Measurements from ENCODE around the gene ATXN1. TPM values are rescaled to one million over a fixed set of nuclear protein-coding genes. Genes with fewer than 3 reads are reported as not detected.

The ATXN1 gene
- total and polyA plus RNA-seq, 2 experiments from 2014 or later = 4.8 to 9.1 TPM

- Mint-ChIP-seq H3K36me3 (ENCODE audit: low read depth) (no peaks in the 10 kb centered on the region), H3K4me1 (peaks cover 13% of the 10 kb centered on the region), H3K4me3 (no peak overlapping the region), H3K27ac (no peak overlapping the region), H3K27me3 (ENCODE audit: insufficient read depth, low read depth, poor library complexity) (no peaks in the 10 kb centered on the region), H3K9me3 (no peaks in the 10 kb centered on the region)
- no peak for DNase-seq (ENCODE audit: low spot score)
- no peaks in the 10 kb centered on the region for H4K20me1 ChIP-seq (replicated peaks; ENCODE audit: insufficient read depth)
- TF ChIP-seq CTCF (conservative IDR thresholded peaks at IDR 0.05; ENCODE audit: low read depth in 2 of 2) (no peak), JUNB (IDR thresholded peaks at IDR 0.05; ENCODE audit: unreplicated experiment) (no peak), NANOG (IDR thresholded peaks at IDR 0.05; ENCODE audit: borderline replicate concordance) (no peak), REST (IDR thresholded peaks at IDR 0.05; ENCODE audit: unreplicated experiment) (no peak), EZH2phosphoT487 (IDR thresholded peaks at IDR 0.05; ENCODE audit: unreplicated experiment) (no peak)
- peaks cover 7% of the 10 kb centered on the region for H3K9me2 ChIP-seq (ENCODE audit: insufficient read depth)
- no peaks in the 10 kb centered on the region for H3K36me3 ChIP-seq (ENCODE audit: insufficient read depth)
- no peaks in the 10 kb centered on the region for H3F3A ChIP-seq (replicated peaks; ENCODE audit: low read depth)
- no peak overlapping the region for H3K4me2 ChIP-seq
- H3K4me1 ChIP-seq (ENCODE audit: insufficient read depth) = 0 out of 2 replicates have a peak, but pooled peaks cover 6% of the 10 kb centered on the region
- no peaks in the 10 kb centered on the region for H3K27me3 ChIP-seq (ENCODE audit: insufficient read depth)
- H3K4me3 ChIP-seq = no peak overlapping the region
- H3K79me2 ChIP-seq (replicated peaks; ENCODE audit: insufficient read depth) = no peaks in the 10 kb centered on the region
- no peak for ATAC-seq
- H3K27ac ChIP-seq (ENCODE audit: low read depth) = no peak overlapping the region
- no peak overlapping the region for H2AFZ ChIP-seq
These were observed 72.8 kb downstream of the ATXN1 start for GRCh38 chr6:16688436-16688835.

- Histone ChIP-seq H4K20me1 (replicated peaks; ENCODE audit: insufficient read depth) (no peaks in the 10 kb centered on the region), H3K4me3 (no peak overlapping the region), H3K9me2 (ENCODE audit: insufficient read depth) (no peaks in the 10 kb centered on the region), H3K27me3 (ENCODE audit: insufficient read depth) (no peaks in the 10 kb centered on the region), H3K36me3 (ENCODE audit: insufficient read depth) (no peaks in the 10 kb centered on the region), H3K4me2 (no peak overlapping the region), H3K27ac (ENCODE audit: low read depth) (no peak overlapping the region), H3K4me1 (ENCODE audit: insufficient read depth) (0 out of 2 replicates have a peak, but pooled peaks cover 6% of the 10 kb centered on the region), H3K79me2 (replicated peaks; ENCODE audit: insufficient read depth) (no peaks in the 10 kb centered on the region), H3F3A (replicated peaks; ENCODE audit: low read depth) (no peaks in the 10 kb centered on the region), H2AFZ (no peak overlapping the region)
- Mint-ChIP-seq H3K4me3 (no peak overlapping the region), H3K27ac (peak overlapping the region; percentile 92), H3K9me3 (no peaks in the 10 kb centered on the region), H3K4me1 (peaks cover 13% of the 10 kb centered on the region), H3K27me3 (ENCODE audit: insufficient read depth, low read depth, poor library complexity) (peaks cover 2% of the 10 kb centered on the region), H3K36me3 (ENCODE audit: low read depth) (no peaks in the 10 kb centered on the region)
- DNase-seq (ENCODE audit: low spot score) (no peak), ATAC-seq (no peak)
- TF ChIP-seq JUNB (IDR thresholded peaks at IDR 0.05; ENCODE audit: unreplicated experiment) (no peak), POLR2AphosphoS5 (IDR thresholded peaks at IDR 0.05; ENCODE audit: low read depth) (no peak), NANOG (IDR thresholded peaks at IDR 0.05; ENCODE audit: borderline replicate concordance) (no peak), ZNF462 (CRISPR knock-in tag; IDR thresholded peaks at IDR 0.05) (no peak), STAT1 (IDR thresholded peaks at IDR 0.05; ENCODE audit: unreplicated experiment) (no peak), EZH2phosphoT487 (IDR thresholded peaks at IDR 0.05; ENCODE audit: unreplicated experiment) (no peak)
These were observed 74.2 kb downstream of the ATXN1 start for GRCh38 chr6:16687045-16687444.

All from GM23338 (cell line).